ENCODE results near the gene MTFP1.

The MTFP1 gene

GRCh38 chr22:30423301-30423958 is 2.1 kb upstream of the MTFP1 start:
- TF ChIP-seq YY1 (IDR thresholded peaks at IDR 0.05; ENCODE audit: insufficient read depth, insufficient read length) (no peak), ZNF274 (IDR thresholded peaks at IDR 0.05; ENCODE audit: low read depth, low read length) (no peak), SUZ12 (IDR thresholded peaks at IDR 0.05; ENCODE audit: extremely low read depth, insufficient read depth, insufficient read length) (no peak)
- Histone ChIP-seq H3K4me1 (ENCODE audit: insufficient read depth, insufficient read length) (no peaks in the 10 kb centered on the region), H3K9ac (ENCODE audit: insufficient read length, low read depth) (peak overlapping the region; percentile 96), H3K9me3 (ENCODE audit: insufficient read depth, low read length) (no peaks in the 10 kb centered on the region), H3K27me3 (ENCODE audit: insufficient read depth, insufficient read length) (no peaks in the 10 kb centered on the region), H3K4me3 (ENCODE audit: insufficient read length, low read depth) (peak overlapping the region; percentile 82), H3K36me3 (ENCODE audit: insufficient read depth, insufficient read length, low read length) (peaks cover 29% of the 10 kb centered on the region)
- DNase-seq (ENCODE audit: low read depth, low spot score): no peak

- Histone ChIP-seq H3K9ac (ENCODE audit: insufficient read length, low read depth) (peak overlapping the region; percentile 96), H3K36me3 (ENCODE audit: insufficient read depth, insufficient read length, low read length) (peaks cover 28% of the 10 kb centered on the region), H3K9me3 (ENCODE audit: insufficient read depth, low read length) (no peaks in the 10 kb centered on the region), H3K4me3 (ENCODE audit: insufficient read length, low read depth) (peak overlapping the region; percentile 82), H3K27me3 (ENCODE audit: insufficient read depth, insufficient read length) (no peaks in the 10 kb centered on the region), H3K4me1 (ENCODE audit: insufficient read depth, insufficient read length) (no peaks in the 10 kb centered on the region)
- peak; percentile 94 for DNase-seq (ENCODE audit: low read depth, low spot score)
- TF ChIP-seq ZNF274 (IDR thresholded peaks at IDR 0.05; ENCODE audit: low read depth, low read length): no peak
- peak; percentile 96 for TF ChIP-seq YY1 (IDR thresholded peaks at IDR 0.05; ENCODE audit: insufficient read depth, insufficient read length)
These were observed 1.5 kb upstream of the MTFP1 start for GRCh38 chr22:30423959-30424533.

- peak overlapping the region; percentile 66 for H3K9ac ChIP-seq (ENCODE audit: insufficient read length, low read depth)
- H3K36me3 ChIP-seq (ENCODE audit: insufficient read depth, insufficient read length, low read length): peaks cover 33% of the 10 kb centered on the region
- no peaks in the 10 kb centered on the region for H3K4me1 ChIP-seq (ENCODE audit: insufficient read depth, insufficient read length)
- TF ChIP-seq SUZ12 (IDR thresholded peaks at IDR 0.05; ENCODE audit: extremely low read depth, insufficient read depth, insufficient read length): no peak
- TF ChIP-seq ZNF274 (IDR thresholded peaks at IDR 0.05; ENCODE audit: low read depth, low read length): no peak
- TF ChIP-seq YY1 (IDR thresholded peaks at IDR 0.05; ENCODE audit: insufficient read depth, insufficient read length): no peak
- no peaks in the 10 kb centered on the region for H3K27me3 ChIP-seq (ENCODE audit: insufficient read depth, insufficient read length)
- H3K4me3 ChIP-seq (ENCODE audit: insufficient read length, low read depth): peak overlapping the region; percentile 35
- DNase-seq (ENCODE audit: low read depth, low spot score): no peak
- no peaks in the 10 kb centered on the region for H3K9me3 ChIP-seq (ENCODE audit: insufficient read depth, low read length)
These were observed 838 bp upstream of the MTFP1 start for GRCh38 chr22:30424534-30425326.

GRCh38 chr22:30425327-30425615 is 297 bp upstream of the MTFP1 start:
- Histone ChIP-seq H3K27me3 (ENCODE audit: insufficient read depth, insufficient read length) (no peaks in the 10 kb centered on the region), H3K9me3 (ENCODE audit: insufficient read depth, low read length) (no peaks in the 10 kb centered on the region), H3K4me1 (ENCODE audit: insufficient read depth, insufficient read length) (peaks cover 1% of the 10 kb centered on the region), H3K4me3 (ENCODE audit: insufficient read length, low read depth) (peak overlapping the region; percentile 85), H3K36me3 (ENCODE audit: insufficient read depth, insufficient read length, low read length) (peaks cover 33% of the 10 kb centered on the region), H3K9ac (ENCODE audit: insufficient read length, low read depth) (peak overlapping the region; percentile 87)
- DNase-seq (ENCODE audit: low read depth, low spot score): no peak
- TF ChIP-seq SUZ12 (IDR thresholded peaks at IDR 0.05; ENCODE audit: extremely low read depth, insufficient read depth, insufficient read length) (no peak), ZNF274 (IDR thresholded peaks at IDR 0.05; ENCODE audit: low read depth, low read length) (no peak)

GRCh38 chr22:30426388-30427353 is 1.1 kb downstream of the MTFP1 start:
- peak; percentile 47 for DNase-seq (ENCODE audit: low read depth, low spot score)

GRCh38 chr22:30427871-30428270 is 2.3 kb downstream of the MTFP1 start:
- Histone ChIP-seq H3K9me3 (ENCODE audit: insufficient read depth, low read length) (no peaks in the 10 kb centered on the region), H3K4me3 (ENCODE audit: insufficient read length, low read depth) (no peak overlapping the region), H3K4me1 (ENCODE audit: insufficient read depth, insufficient read length) (peaks cover 1% of the 10 kb centered on the region), H3K9ac (ENCODE audit: insufficient read length, low read depth) (no peak overlapping the region), H3K27me3 (ENCODE audit: insufficient read depth, insufficient read length) (no peaks in the 10 kb centered on the region), H3K36me3 (ENCODE audit: insufficient read depth, insufficient read length, low read length) (peaks cover 30% of the 10 kb centered on the region)
- TF ChIP-seq SUZ12 (IDR thresholded peaks at IDR 0.05; ENCODE audit: extremely low read depth, insufficient read depth, insufficient read length): no peak
- TF ChIP-seq ZNF274 (IDR thresholded peaks at IDR 0.05; ENCODE audit: low read depth, low read length): no peak
- no peak for TF ChIP-seq YY1 (IDR thresholded peaks at IDR 0.05; ENCODE audit: insufficient read depth, insufficient read length)
- no peak for DNase-seq (ENCODE audit: low read depth, low spot score)

More at GRCh38 chr22:30426388-30427353, 1.1 kb downstream of the MTFP1 start:
- no peak for TF ChIP-seq ZNF274 (IDR thresholded peaks at IDR 0.05; ENCODE audit: low read depth, low read length)
- TF ChIP-seq YY1 (IDR thresholded peaks at IDR 0.05; ENCODE audit: insufficient read depth, insufficient read length): no peak
- TF ChIP-seq SUZ12 (IDR thresholded peaks at IDR 0.05; ENCODE audit: extremely low read depth, insufficient read depth, insufficient read length): no peak
- Histone ChIP-seq H3K9ac (ENCODE audit: insufficient read length, low read depth) (peak overlapping the region; percentile 87), H3K9me3 (ENCODE audit: insufficient read depth, low read length) (no peaks in the 10 kb centered on the region), H3K4me1 (ENCODE audit: insufficient read depth, insufficient read length) (peaks cover 1% of the 10 kb centered on the region), H3K4me3 (ENCODE audit: insufficient read length, low read depth) (peak overlapping the region; percentile 85), H3K36me3 (ENCODE audit: insufficient read depth, insufficient read length, low read length) (peaks cover 30% of the 10 kb centered on the region), H3K27me3 (ENCODE audit: insufficient read depth, insufficient read length) (no peaks in the 10 kb centered on the region)
